Keratinocyte (primary cell): Measurements from ENCODE around the gene RANBP3.

ENCODE experiments used
- CTCF ChIP-seq, 3 experiments: IDR thresholded peaks in 1 of 3; conservative IDR thresholded peaks in 1 of 3; optimal IDR thresholded peaks in 1 of 3; 2 replicates in 2 of 3; 3 replicates in 1 of 3; pipeline versions ENCODE3 to v1.5.1; 2011; ENCODE audit warnings: low read length in 3 of 3, mild to moderate bottlenecking in 3 of 3, moderate library complexity in 2 of 3, control low read depth in 1 of 3, inconsistent platforms in 1 of 3; ENCODE audit not compliant: insufficient read depth in 2 of 3; ENCODE audit errors: extremely low read depth in 1 of 3
- EZH2 ChIP-seq: IDR thresholded peaks from one replicate; pipeline ENCODE4 v1.6.1; 2012; ENCODE audit warnings: inconsistent platforms, mild to moderate bottlenecking, low read length, moderate library complexity

- TF ChIP-seq CTCF (optimal IDR thresholded peaks at IDR 0.05 in 1 of 3, IDR thresholded peaks at IDR 0.05 in 1 of 3, conservative IDR thresholded peaks at IDR 0.05 in 1 of 3; ENCODE audit: extremely low read depth in 1 of 3, insufficient read depth in 2 of 3, low read length in 3 of 3) (no peak), EZH2 (no peak)
Measured at GRCh38 chr19:5956728-5957127, 21.2 kb downstream of the RANBP3 start.
